GM21825 (cell line): ENCODE results near the gene APBA2.
A peak's percentile ranks its signal among the peaks of the same experiment; 100 is the strongest.

Experiments
- ATAC-seq: cut with Tn5 transposase; IDR thresholded peaks from one replicate; pipeline ENCODE4 v1.9.1; 2021; ENCODE audit warnings: mild to moderate bottlenecking, moderate library complexity; ENCODE audit not compliant: unreplicated experiment

Gene APBA2

GRCh38 chr15:29128671-29129070 is 242.9 kb downstream of the APBA2 start:
- no peak for ATAC-seq

GRCh38 chr15:29129221-29129620 is 243.4 kb downstream of the APBA2 start:
- no peak for ATAC-seq

- ATAC-seq, result no peak
Observed at GRCh38 chr15:29129926-29130325, 244.2 kb downstream of the APBA2 start.

GRCh38 chr15:29130476-29130875 is 244.7 kb downstream of the APBA2 start:
- ATAC-seq, result no peak

GRCh38 chr15:29130951-29131839 is 245.4 kb downstream of the APBA2 start:
- ATAC-seq, result no peak

GRCh38 chr15:29131840-29132420 is 246.2 kb downstream of the APBA2 start:
- ATAC-seq, result no peak

- no peak for ATAC-seq
Observed at GRCh38 chr15:29132735-29133181, 247.0 kb downstream of the APBA2 start.

- no peak for ATAC-seq
Observed at GRCh38 chr15:29133321-29133720, 247.5 kb downstream of the APBA2 start.

- no peak for ATAC-seq
Observed at GRCh38 chr15:29133791-29134190, 248.0 kb downstream of the APBA2 start.

- no peak for ATAC-seq
Observed at GRCh38 chr15:29134239-29134638, 248.5 kb downstream of the APBA2 start.

- ATAC-seq, result no peak
Observed at GRCh38 chr15:29134641-29135308, 249.0 kb downstream of the APBA2 start.

GRCh38 chr15:29135309-29135657 is 249.5 kb downstream of the APBA2 start:
- ATAC-seq, result no peak

GRCh38 chr15:29135702-29136646 is 250.2 kb downstream of the APBA2 start:
- ATAC-seq, result no peak

GRCh38 chr15:29138260-29138659 is 252.5 kb downstream of the APBA2 start:
- ATAC-seq, result no peak

- no peak for ATAC-seq
Observed at GRCh38 chr15:29139072-29139471, 253.3 kb downstream of the APBA2 start.

- ATAC-seq, result peak; percentile 51
Observed at GRCh38 chr15:29139540-29140459, 254.0 kb downstream of the APBA2 start.

- no peak for ATAC-seq
Observed at GRCh38 chr15:29140475-29141307, 254.9 kb downstream of the APBA2 start.

- ATAC-seq, result no peak
Observed at GRCh38 chr15:29141308-29142128, 255.7 kb downstream of the APBA2 start.
